Hepatocyte (in vitro differentiated cells): Measurements from ENCODE around the gene CALHM5.

Source experiments
- CTCF ChIP-seq: fragments of 200-600 bp; sonication (generic); IDR thresholded peaks from 2 replicates; pipeline ENCODE4 v1.5.1; 2016; ENCODE audit warnings: antibody characterized with exemption, mild to moderate bottlenecking; ENCODE audit not compliant: poor library complexity
- EZH2 ChIP-seq: fragments of 200-600 bp; sonication (generic); IDR thresholded peaks from 2 replicates; pipeline ENCODE4 v1.6.1; 2016; ENCODE audit warnings: antibody characterized with exemption, mild to moderate bottlenecking, borderline replicate concordance

- TF ChIP-seq CTCF (no peak), EZH2 (no peak)
These were observed 57.6 kb downstream of the CALHM5 start for GRCh38 chr6:116568821-116569755.
